ENCODE data around the gene NPM1. TPM values are rescaled to one million over a fixed set of nuclear protein-coding genes. Genes with fewer than 3 reads are reported as not detected.

The NPM1 gene
- total and polyA plus RNA-seq, 4 donors = 133 to 959 (median 363) TPM

GRCh38 chr5:171424726-171425125, 37.1 kb downstream of the NPM1 start:
- WGBS = 60% methylated on average over 5 of the region's 5 CpGs
- H3K27me3 ChIP-seq (ENCODE audit: control insufficient read depth in 4 of 4, insufficient read depth in 4 of 4, low read length in 3 of 4) = peaks cover 0 to 6% (median 0%) of the 10 kb centered on the region in 4 donors
- H3K4me1 ChIP-seq (ENCODE audit: control insufficient read depth in 4 of 4, insufficient read depth in 4 of 4, low read length in 3 of 4) = peaks cover 6 to 14% (median 9%) of the 10 kb centered on the region in 4 donors
- TF ChIP-seq RXRA (IDR thresholded peaks at IDR 0.05) (no peak), FOXA2 (IDR thresholded peaks at IDR 0.05) (no peak)
- TF ChIP-seq, protein P1, sequence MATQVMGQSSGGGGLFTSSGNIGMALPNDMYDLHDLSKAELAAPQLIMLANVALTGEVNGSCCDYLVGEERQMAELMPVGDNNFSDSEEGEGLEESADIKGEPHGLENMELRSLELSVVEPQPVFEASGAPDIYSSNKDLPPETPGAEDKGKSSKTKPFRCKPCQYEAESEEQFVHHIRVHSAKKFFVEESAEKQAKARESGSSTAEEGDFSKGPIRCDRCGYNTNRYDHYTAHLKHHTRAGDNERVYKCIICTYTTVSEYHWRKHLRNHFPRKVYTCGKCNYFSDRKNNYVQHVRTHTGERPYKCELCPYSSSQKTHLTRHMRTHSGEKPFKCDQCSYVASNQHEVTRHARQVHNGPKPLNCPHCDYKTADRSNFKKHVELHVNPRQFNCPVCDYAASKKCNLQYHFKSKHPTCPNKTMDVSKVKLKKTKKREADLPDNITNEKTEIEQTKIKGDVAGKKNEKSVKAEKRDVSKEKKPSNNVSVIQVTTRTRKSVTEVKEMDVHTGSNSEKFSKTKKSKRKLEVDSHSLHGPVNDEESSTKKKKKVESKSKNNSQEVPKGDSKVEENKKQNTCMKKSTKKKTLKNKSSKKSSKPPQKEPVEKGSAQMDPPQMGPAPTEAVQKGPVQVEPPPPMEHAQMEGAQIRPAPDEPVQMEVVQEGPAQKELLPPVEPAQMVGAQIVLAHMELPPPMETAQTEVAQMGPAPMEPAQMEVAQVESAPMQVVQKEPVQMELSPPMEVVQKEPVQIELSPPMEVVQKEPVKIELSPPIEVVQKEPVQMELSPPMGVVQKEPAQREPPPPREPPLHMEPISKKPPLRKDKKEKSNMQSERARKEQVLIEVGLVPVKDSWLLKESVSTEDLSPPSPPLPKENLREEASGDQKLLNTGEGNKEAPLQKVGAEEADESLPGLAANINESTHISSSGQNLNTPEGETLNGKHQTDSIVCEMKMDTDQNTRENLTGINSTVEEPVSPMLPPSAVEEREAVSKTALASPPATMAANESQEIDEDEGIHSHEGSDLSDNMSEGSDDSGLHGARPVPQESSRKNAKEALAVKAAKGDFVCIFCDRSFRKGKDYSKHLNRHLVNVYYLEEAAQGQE (IDR thresholded peaks at IDR 0.05) = no peak
- H3K4me3 ChIP-seq (ENCODE audit: low read depth in 1 of 3, low read length in 3 of 3) = no peak overlapping the region
- H3K9ac ChIP-seq (ENCODE audit: low read depth in 1 of 2, low read length in 2 of 2) = no peak overlapping the region
- no peak for DNase-seq (ENCODE audit: low spot score)
- H3K9me3 ChIP-seq (ENCODE audit: control insufficient read depth in 4 of 4, low read length in 3 of 4) = no peaks in the 10 kb centered on the region
- H3K36me3 ChIP-seq (ENCODE audit: control insufficient read depth in 4 of 4, insufficient read depth in 3 of 4, low read depth in 1 of 4, low read length in 3 of 4) = no peaks in the 10 kb centered on the region
- H3K27ac ChIP-seq (ENCODE audit: low read depth in 1 of 2, low read length in 2 of 2) = no peak overlapping the region

GRCh38 chr5:171425596-171426244, 38.1 kb downstream of the NPM1 start:
- no peak for DNase-seq (ENCODE audit: low spot score)
- no peak overlapping the region for H3K27ac ChIP-seq (ENCODE audit: low read depth in 1 of 2, low read length in 2 of 2)

GRCh38 chr5:171426266-171426665, 38.6 kb downstream of the NPM1 start:
- no peak overlapping the region for H3K27ac ChIP-seq (ENCODE audit: low read depth in 1 of 2, low read length in 2 of 2)
- no peak overlapping the region for H3K9ac ChIP-seq (ENCODE audit: low read depth in 1 of 2, low read length in 2 of 2)
- H3K9me3 ChIP-seq (ENCODE audit: control insufficient read depth in 4 of 4, low read length in 3 of 4) = no peaks in the 10 kb centered on the region
- no peak overlapping the region for H3K4me3 ChIP-seq (ENCODE audit: low read depth in 1 of 3, low read length in 3 of 3)
- H3K27me3 ChIP-seq (ENCODE audit: control insufficient read depth in 4 of 4, insufficient read depth in 4 of 4, low read length in 3 of 4) = peaks cover 0 to 2% (median 0%) of the 10 kb centered on the region in 4 donors
- DNase-seq (ENCODE audit: low spot score) = no peak
- no peaks in the 10 kb centered on the region for H3K36me3 ChIP-seq (ENCODE audit: control insufficient read depth in 4 of 4, insufficient read depth in 3 of 4, low read depth in 1 of 4, low read length in 3 of 4)
- no peaks in the 10 kb centered on the region for H3K4me1 ChIP-seq (ENCODE audit: control insufficient read depth in 4 of 4, insufficient read depth in 4 of 4, low read length in 3 of 4)
- 89% methylated on average over 4 of the region's 4 CpGs for WGBS
- TF ChIP-seq HNF4A (conservative IDR thresholded peaks at IDR 0.05) = no peak
- TF ChIP-seq, protein P2, sequence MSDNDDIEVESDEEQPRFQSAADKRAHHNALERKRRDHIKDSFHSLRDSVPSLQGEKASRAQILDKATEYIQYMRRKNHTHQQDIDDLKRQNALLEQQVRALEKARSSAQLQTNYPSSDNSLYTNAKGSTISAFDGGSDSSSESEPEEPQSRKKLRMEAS (IDR thresholded peaks at IDR 0.05) = no peak
- TF ChIP-seq CTCF (IDR thresholded peaks at IDR 0.05; ENCODE audit: low read depth, low read length, missing input control) = no peak
- TF ChIP-seq TAF1 (conservative IDR thresholded peaks at IDR 0.05) = no peak
- no peak for TF ChIP-seq FOXA1 (IDR thresholded peaks at IDR 0.05)
- TF ChIP-seq NR2F2 (IDR thresholded peaks at IDR 0.05) = no peak
- TF ChIP-seq RXRA (IDR thresholded peaks at IDR 0.05) = no peak
- no peak for TF ChIP-seq EGR1 (IDR thresholded peaks at IDR 0.05; ENCODE audit: low read depth in 2 of 2)
- TF ChIP-seq, protein P3, sequence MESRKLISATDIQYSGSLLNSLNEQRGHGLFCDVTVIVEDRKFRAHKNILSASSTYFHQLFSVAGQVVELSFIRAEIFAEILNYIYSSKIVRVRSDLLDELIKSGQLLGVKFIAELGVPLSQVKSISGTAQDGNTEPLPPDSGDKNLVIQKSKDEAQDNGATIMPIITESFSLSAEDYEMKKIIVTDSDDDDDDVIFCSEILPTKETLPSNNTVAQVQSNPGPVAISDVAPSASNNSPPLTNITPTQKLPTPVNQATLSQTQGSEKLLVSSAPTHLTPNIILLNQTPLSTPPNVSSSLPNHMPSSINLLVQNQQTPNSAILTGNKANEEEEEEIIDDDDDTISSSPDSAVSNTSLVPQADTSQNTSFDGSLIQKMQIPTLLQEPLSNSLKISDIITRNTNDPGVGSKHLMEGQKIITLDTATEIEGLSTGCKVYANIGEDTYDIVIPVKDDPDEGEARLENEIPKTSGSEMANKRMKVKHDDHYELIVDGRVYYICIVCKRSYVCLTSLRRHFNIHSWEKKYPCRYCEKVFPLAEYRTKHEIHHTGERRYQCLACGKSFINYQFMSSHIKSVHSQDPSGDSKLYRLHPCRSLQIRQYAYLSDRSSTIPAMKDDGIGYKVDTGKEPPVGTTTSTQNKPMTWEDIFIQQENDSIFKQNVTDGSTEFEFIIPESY (IDR thresholded peaks at IDR 0.05) = no peak
- TF ChIP-seq, protein P1 (IDR thresholded peaks at IDR 0.05) = no peak
- TF ChIP-seq HNF4G (IDR thresholded peaks at IDR 0.05) = no peak
- no peak for TF ChIP-seq SP1 (IDR thresholded peaks at IDR 0.05)
- TF ChIP-seq RAD21 (IDR thresholded peaks at IDR 0.05) = no peak
- TF ChIP-seq JUND (IDR thresholded peaks at IDR 0.05) = no peak
- TF ChIP-seq GABPA (IDR thresholded peaks at IDR 0.05 in 1 of 2, conservative IDR thresholded peaks at IDR 0.05 in 1 of 2) = no peak

More at GRCh38 chr5:171425596-171426244, 38.1 kb downstream of the NPM1 start:
- whole genome bisulfite sequencing = 91% methylated on average over 14 of the region's 14 CpGs
- Histone ChIP-seq H3K9me3 (ENCODE audit: control insufficient read depth in 4 of 4, low read length in 3 of 4) (no peaks in the 10 kb centered on the region), H3K9ac (ENCODE audit: low read depth in 1 of 2, low read length in 2 of 2) (no peak overlapping the region), H3K4me1 (ENCODE audit: control insufficient read depth in 4 of 4, insufficient read depth in 4 of 4, low read length in 3 of 4) (peaks cover 2 to 4% (median 3%) of the 10 kb centered on the region in 4 donors), H3K27me3 (ENCODE audit: control insufficient read depth in 4 of 4, insufficient read depth in 4 of 4, low read length in 3 of 4) (peaks cover 0 to 6% (median 0%) of the 10 kb centered on the region in 4 donors), H3K36me3 (ENCODE audit: control insufficient read depth in 4 of 4, insufficient read depth in 3 of 4, low read depth in 1 of 4, low read length in 3 of 4) (no peaks in the 10 kb centered on the region), H3K4me3 (ENCODE audit: low read depth in 1 of 3, low read length in 3 of 3) (no peak overlapping the region)
- TF ChIP-seq RAD21 (IDR thresholded peaks at IDR 0.05) (no peak), GABPA (IDR thresholded peaks at IDR 0.05 in 1 of 2, conservative IDR thresholded peaks at IDR 0.05 in 1 of 2) (no peak)

Data from liver (tissue), 9 donors.